K562 (cell line): Measurements from ENCODE around the gene CEBPA. TPM values are rescaled to one million over a fixed set of nuclear protein-coding genes. Genes with fewer than 3 reads are reported as not detected.

ENCODE experiments used
- ATF1 ChIP-seq, 2 experiments: fragments of 450-650 bp in 1 of 2; IDR thresholded peaks; 2 replicates each; pipeline ENCODE4 v1.6.1; 2016; ENCODE audit warnings: missing compliant biosample characterization in 1 of 2, missing genetic modification characterization in 1 of 2
- GMEB1 ChIP-seq: fragments of 250-450 bp; sonication (Bioruptor Pico); IDR thresholded peaks from 2 replicates; pipeline ENCODE4 v1.4.0; 2020; ENCODE audit warnings: mild to moderate bottlenecking
- HDAC1 ChIP-seq, 2 experiments: fragments of 450-650 bp; IDR thresholded peaks; 2 replicates each; pipeline ENCODE4 v1.6.1; 2016 to 2017; ENCODE audit warnings: inconsistent platforms in 1 of 2, mild to moderate bottlenecking in 1 of 2, moderate library complexity in 1 of 2
- HDAC3 ChIP-seq: fragments of 450-650 bp; IDR thresholded peaks from 2 replicates; pipeline ENCODE4 v1.6.1; 2018; ENCODE audit warnings: borderline replicate concordance, mild to moderate bottlenecking, moderate library complexity; ENCODE audit not compliant: partially characterized antibody
- MYBL2 ChIP-seq, 2 experiments: fragments of 450-650 bp in 1 of 2; sonication (generic) in 1 of 2; formaldehyde crosslinking in 1 of 2; IDR thresholded peaks; 2 replicates each; pipeline versions ENCODE4 v1.6.1 to v1.8.1; 2017 to 2022; ENCODE audit warnings: borderline replicate concordance in 1 of 2, inconsistent platforms in 1 of 2, low read depth in 1 of 2, mild to moderate bottlenecking in 1 of 2, missing genetic modification reagents in 1 of 2, moderate library complexity in 1 of 2
- POLR2G ChIP-seq: fragments of 200-400 bp; formaldehyde crosslinking; IDR thresholded peaks from 2 replicates; pipeline ENCODE4 v1.6.1; 2017; ENCODE audit warnings: low read depth, mild to moderate bottlenecking, antibody characterized with exemption, low read length, moderate library complexity
- POLR3G ChIP-seq: IDR thresholded peaks from 2 replicates; pipeline ENCODE4 v1.6.1; 2011; ENCODE audit not compliant: insufficient read length, insufficient replicate concordance; ENCODE audit errors: extremely low read depth
- YY1 ChIP-seq, 3 experiments: IDR thresholded peaks; 2 replicates each; pipeline ENCODE4 v1.6.1; 2011; ENCODE audit warnings: low read length in 2 of 3, mild to moderate bottlenecking in 2 of 3, moderate library complexity in 2 of 3, borderline replicate concordance in 1 of 3, control low read depth in 1 of 3, low read depth in 1 of 3; ENCODE audit not compliant: insufficient read depth in 3 of 3, insufficient replicate concordance in 2 of 3, control insufficient read depth in 1 of 3, insufficient read length in 1 of 3; ENCODE audit errors: extremely low read depth in 1 of 3
- ZNF583 ChIP-seq: fragments of 250-450 bp; sonication (Bioruptor Pico); IDR thresholded peaks from 2 replicates; pipeline ENCODE4 v1.4.0; 2020
- ZNF830 ChIP-seq: fragments of 250-450 bp; sonication (Bioruptor Pico); IDR thresholded peaks from 2 replicates; pipeline ENCODE4 v1.5.0; 2021; ENCODE audit warnings: mild to moderate bottlenecking
- polyA plus RNA-seq, 8 experiments: library from polyadenylated mRNA; depleted of rRNA in 4 of 8; stranded (reverse) in 5 of 8; unstranded in 3 of 8; fragments of >200 nt; fragmentation: Nextera tagmentation in 2 of 8; fragmentation: Illumina TruSeq in 1 of 8; extraction: Ambion mirVana in 2 of 8; extraction: Trizol in 1 of 8; gene quantifications; 2 replicates each; pipeline versions ENCODE4 v1.2.1 to v1.2.3, GENCODE V29; 2011 to 2014; ENCODE audit warnings: inconsistent platforms in 1 of 8, missing spikeins in 1 of 8
- total RNA-seq, 7 experiments: library from RNA; depleted of rRNA in 6 of 7; stranded (reverse); fragments of >200 nt in 6 of 7; fragmentation: Illumina TruSeq in 2 of 7; extraction: Trizol in 2 of 7; gene quantifications; 2 replicates each; pipeline versions ENCODE4 v1.2.1 to v1.2.3, GENCODE V29; 2011 to 2021; ENCODE audit warnings: low replicate concordance in 1 of 7
- TF ChIP-seq, protein P1 (sequence below): fragments of 450-650 bp; IDR thresholded peaks from 2 replicates; pipeline ENCODE4 v1.6.1; 2014; ENCODE audit warnings: low read depth, mild to moderate bottlenecking, moderate library complexity, borderline replicate concordance
- TF ChIP-seq, protein P2 (sequence below): fragments of 200-800 bp; sonication (Bioruptor generic); IDR thresholded peaks from 2 replicates; pipeline ENCODE4 v1.6.1; 2017; ENCODE audit warnings: missing genetic modification characterization, missing compliant biosample characterization
- TF ChIP-seq, protein P3 (sequence below), 2 experiments: fragments of 450-650 bp; conservative IDR thresholded peaks; 2 replicates each; pipeline ENCODE4 v1.6.1; 2017; ENCODE audit warnings: mild to moderate bottlenecking in 2 of 2, moderate library complexity in 2 of 2

The CEBPA gene
- total and polyA plus RNA-seq, 9 of the 15 experiments (the other 6 are each of a cell fraction or from before 2014, with no cell fraction given) = 0.03 to 0.59 (median 0.15) TPM; not detected in 2

DNA sequence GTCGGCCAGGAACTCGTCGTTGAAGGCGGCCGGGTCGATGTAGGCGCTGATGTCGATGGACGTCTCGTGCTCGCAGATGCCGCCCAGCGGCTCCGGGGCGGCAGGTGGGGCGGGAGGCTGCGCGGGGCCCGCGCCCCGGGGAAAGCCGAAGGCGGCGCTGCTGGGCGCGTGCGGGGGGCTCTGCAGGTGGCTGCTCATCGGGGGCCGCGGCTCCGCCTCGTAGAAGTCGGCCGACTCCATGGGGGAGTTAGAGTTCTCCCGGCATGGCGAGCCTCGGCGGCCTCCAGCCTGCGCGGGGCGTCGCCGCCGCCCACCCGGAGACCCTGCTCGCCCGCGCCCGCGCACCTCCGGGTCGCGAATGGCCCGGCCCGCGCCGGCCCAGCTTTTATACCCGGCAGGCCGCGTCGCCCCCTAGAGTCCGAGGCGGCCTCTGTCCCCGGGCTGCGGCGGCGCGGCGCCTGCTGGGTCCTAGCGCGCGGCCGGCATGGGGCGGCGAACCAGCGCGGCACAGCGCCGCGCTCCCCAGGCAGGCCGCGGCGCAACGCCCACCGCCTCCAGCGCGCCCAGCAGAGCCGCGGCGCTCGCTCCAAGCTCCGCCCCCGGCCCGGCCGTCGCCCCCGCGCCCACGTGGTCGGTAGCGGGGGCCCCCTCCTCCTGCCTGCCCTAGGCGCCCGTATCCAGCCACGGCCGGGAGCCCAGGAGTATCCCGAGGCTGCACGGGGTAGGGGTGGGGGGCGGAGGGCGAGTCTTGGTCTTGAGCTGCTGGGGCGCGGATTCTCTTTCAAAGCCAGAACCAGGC is at the start of gene CEBPA (continued):
- peak in 1 of 3 experiments; percentile 48 for TF ChIP-seq YY1 (IDR thresholded peaks at IDR 0.05; ENCODE audit: borderline replicate concordance in 1 of 3, control insufficient read depth in 1 of 3, extremely low read depth in 1 of 3, insufficient read depth in 3 of 3, insufficient read length in 1 of 3, insufficient replicate concordance in 2 of 3, low read depth in 1 of 3, low read length in 2 of 3)
- no peak for TF ChIP-seq MYBL2 (IDR thresholded peaks at IDR 0.05; ENCODE audit: low read depth)
- no peak for TF ChIP-seq MYBL2 (CRISPR knock-in tag; IDR thresholded peaks at IDR 0.05; ENCODE audit: borderline replicate concordance)
- TF ChIP-seq, protein P1, sequence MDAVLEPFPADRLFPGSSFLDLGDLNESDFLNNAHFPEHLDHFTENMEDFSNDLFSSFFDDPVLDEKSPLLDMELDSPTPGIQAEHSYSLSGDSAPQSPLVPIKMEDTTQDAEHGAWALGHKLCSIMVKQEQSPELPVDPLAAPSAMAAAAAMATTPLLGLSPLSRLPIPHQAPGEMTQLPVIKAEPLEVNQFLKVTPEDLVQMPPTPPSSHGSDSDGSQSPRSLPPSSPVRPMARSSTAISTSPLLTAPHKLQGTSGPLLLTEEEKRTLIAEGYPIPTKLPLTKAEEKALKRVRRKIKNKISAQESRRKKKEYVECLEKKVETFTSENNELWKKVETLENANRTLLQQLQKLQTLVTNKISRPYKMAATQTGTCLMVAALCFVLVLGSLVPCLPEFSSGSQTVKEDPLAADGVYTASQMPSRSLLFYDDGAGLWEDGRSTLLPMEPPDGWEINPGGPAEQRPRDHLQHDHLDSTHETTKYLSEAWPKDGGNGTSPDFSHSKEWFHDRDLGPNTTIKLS = peak; percentile 51; the same call in 1 of the 2 replicates
- TF ChIP-seq, protein P2, sequence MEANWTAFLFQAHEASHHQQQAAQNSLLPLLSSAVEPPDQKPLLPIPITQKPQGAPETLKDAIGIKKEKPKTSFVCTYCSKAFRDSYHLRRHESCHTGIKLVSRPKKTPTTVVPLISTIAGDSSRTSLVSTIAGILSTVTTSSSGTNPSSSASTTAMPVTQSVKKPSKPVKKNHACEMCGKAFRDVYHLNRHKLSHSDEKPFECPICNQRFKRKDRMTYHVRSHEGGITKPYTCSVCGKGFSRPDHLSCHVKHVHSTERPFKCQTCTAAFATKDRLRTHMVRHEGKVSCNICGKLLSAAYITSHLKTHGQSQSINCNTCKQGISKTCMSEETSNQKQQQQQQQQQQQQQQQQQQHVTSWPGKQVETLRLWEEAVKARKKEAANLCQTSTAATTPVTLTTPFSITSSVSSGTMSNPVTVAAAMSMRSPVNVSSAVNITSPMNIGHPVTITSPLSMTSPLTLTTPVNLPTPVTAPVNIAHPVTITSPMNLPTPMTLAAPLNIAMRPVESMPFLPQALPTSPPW (CRISPR knock-in tag) = peak; percentile 52
- no peak for TF ChIP-seq HDAC3
- no peak for TF ChIP-seq ZNF583 (CRISPR knock-in tag)
- no peak for TF ChIP-seq ZNF830 (CRISPR knock-in tag)
- peak; percentile 56; the same call in 1 of the 2 replicates for TF ChIP-seq GMEB1 (CRISPR knock-in tag)
- no peak for TF ChIP-seq HDAC1 (IDR thresholded peaks at IDR 0.05)
- TF ChIP-seq ATF1 (CRISPR knock-in tag; IDR thresholded peaks at IDR 0.05) = no peak
- TF ChIP-seq ATF1 (tag; IDR thresholded peaks at IDR 0.05) = no peak
- TF ChIP-seq POLR3G = no peak
- peak; percentile 99 for TF ChIP-seq POLR2G
- TF ChIP-seq, protein P3, sequence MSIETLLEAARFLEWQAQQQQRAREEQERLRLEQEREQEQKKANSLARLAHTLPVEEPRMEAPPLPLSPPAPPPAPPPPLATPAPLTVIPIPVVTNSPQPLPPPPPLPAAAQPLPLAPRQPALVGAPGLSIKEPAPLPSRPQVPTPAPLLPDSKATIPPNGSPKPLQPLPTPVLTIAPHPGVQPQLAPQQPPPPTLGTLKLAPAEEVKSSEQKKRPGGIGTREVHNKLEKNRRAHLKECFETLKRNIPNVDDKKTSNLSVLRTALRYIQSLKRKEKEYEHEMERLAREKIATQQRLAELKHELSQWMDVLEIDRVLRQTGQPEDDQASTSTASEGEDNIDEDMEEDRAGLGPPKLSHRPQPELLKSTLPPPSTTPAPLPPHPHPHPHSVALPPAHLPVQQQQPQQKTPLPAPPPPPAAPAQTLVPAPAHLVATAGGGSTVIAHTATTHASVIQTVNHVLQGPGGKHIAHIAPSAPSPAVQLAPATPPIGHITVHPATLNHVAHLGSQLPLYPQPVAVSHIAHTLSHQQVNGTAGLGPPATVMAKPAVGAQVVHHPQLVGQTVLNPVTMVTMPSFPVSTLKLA (conservative IDR thresholded peaks at IDR 0.05) = 0 out of 4 replicates have a peak, but pooled peaks of 1 of the 2 experiments have one; percentile 30
